GM21825 (cell line): ENCODE results near the gene NCS1.

ENCODE experiments used
- ATAC-seq: cut with Tn5 transposase; IDR thresholded peaks from one replicate; pipeline ENCODE4 v1.9.1; 2021; ENCODE audit warnings: mild to moderate bottlenecking, moderate library complexity; ENCODE audit not compliant: unreplicated experiment

NCS1 gene

DNA sequence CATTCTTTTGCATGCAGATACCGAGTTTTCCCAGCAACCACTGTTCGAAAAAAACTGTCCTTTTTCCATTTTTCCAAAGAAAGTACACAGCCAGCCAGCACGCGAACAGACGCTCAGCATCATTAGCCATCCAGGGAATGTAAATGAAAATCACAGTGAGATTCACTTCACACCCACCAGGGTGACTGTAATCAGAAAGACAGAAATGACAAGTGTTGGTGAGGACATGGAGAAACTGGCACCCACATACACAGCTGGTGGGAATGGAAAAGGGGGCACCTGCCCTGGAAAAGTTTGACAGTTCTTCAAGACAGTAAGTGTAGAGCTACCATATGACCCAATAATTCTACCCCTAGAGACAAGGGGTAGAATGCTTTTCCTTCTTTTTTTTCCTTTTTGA, 25.0 kb upstream of the NCS1 start:
- ATAC-seq = no peak

DNA sequence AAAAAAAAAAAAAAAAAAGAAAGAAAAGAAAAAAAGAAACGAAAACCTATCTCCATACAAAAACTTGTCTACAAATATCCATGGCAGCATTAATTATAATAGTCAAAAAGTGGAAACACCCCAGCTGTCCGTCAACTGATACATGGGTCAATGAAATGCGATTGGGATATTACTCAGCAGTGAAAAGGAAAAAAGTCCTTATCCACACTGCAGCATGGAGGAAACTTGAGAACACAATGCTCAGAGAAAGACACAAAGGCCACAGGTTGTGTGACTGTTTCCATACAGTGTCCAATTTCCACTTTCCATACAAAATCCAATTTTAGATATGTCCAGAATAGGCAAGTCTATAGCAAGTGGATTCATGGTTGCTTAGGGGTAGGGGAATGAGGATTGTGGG, 24.3 kb upstream of the NCS1 start:
- no peak for ATAC-seq

DNA sequence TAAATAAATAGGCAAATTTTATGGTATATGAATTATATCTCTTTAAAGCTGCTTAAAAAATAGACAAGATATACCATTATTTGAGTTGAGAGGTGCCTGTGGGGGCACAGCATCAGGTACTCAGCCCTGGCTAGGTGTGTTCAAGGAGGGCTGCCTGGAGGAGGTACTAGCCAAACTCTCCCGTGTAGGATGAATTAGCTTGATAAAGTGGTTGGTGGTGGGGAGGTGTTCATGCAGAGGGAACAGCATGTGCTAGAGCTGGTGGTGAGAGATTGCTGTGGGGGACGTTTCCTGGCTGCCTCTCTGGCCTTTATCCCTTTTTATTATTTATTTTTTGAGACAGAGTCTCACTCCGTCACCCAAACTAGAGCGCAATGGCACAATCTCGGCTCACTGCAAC, 23.2 kb upstream of the NCS1 start:
- ATAC-seq = no peak

DNA sequence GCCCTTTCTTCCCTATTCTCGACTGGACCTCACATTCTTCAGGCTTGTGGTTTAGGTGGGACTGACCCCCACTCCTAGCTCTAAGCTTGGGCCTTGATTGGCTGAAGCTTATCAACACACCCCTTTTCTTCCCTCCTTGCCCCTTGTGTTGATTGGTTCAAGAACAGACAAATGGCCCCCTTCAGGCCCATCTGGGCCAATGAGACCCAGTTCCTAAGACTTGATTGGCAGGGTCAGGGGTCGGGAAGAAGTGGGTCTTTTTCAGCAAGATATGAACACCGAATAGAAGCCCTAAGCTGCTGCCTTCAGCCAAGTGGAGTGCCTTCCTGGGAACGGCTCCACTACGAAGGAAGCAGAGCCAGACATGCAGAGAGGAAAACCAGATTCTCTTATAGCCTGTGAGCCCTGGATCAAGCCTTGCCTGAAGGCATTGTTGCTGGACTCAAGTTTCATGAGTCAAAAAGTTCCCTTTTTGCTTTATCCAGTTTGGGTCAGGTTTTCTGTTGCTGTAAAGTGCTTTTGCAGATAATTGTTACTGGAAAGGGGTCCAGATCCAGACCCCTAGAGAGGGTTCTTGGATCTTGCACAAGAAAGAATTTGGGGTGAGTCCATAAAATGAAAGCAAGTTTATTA, 22.4 kb upstream of the NCS1 start:
- ATAC-seq = no peak

DNA sequence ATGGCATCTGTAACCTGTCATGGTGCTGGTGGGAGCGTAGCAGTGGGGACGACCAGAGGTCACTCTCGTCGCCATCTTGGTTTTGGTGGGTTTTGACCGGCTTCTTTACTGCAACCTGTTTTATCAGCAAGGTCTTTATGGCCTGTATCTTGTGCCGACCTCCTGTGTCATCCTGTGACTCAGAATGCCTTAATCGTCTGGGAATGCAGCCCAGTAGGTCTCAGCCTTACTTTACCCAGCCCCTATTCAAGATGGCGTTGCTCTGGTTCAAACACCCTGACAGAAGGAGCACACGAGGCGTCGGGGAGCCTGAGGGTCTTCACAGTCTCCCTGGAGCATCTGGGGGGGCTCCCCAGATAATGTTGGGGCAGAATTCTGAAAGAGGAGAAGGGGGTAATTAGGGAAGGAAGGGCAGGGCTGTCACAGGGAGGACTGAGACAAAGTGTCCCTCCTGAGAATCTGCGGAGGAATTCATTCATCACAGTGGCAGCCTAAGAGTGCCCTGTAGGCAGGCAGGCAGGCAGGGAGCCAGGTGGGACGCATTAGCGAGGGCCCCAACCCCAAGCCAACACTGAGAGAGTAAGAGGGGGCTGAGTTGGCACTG, 21.3 kb upstream of the NCS1 start:
- no peak for ATAC-seq

DNA sequence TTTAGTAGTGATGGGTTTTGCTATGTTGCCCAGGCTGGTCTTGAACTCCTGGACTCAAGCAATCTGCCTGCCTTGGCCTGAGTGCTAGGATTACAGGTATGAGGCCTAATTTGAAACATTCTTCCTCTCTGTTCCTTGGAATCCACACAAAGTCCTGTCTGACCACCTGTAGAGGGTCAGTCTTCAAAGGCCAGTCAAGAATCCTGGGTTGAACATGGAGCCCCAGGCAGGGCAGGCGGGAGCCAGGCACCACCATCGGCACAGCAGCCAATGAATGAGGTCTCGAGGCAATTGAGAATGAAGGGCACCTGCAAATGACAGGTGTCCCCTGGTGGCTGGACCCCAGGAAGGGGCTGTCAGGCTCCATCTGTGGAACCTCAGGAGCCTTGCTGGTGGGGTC, 17.4 kb upstream of the NCS1 start:
- ATAC-seq = no peak

DNA sequence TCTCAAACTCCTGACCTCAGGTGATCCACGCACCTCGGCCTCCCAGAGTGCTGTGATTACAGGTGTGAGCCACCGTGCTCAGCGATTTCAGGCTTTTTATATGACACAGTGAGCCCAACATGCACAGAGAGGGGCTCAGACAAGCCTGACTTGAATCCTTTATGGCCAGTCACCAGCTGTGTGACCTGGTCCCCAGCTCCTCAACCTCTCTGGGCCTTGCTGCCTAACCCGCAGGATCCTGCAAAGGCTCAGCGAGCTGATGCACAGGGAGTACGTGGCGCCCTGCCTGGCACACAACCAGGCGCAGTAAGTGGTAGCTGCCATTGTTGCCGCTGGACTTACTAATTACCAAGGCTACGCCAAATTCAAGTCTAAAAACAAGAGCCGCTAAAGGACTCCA, 16.6 kb upstream of the NCS1 start:
- ATAC-seq = no peak

DNA sequence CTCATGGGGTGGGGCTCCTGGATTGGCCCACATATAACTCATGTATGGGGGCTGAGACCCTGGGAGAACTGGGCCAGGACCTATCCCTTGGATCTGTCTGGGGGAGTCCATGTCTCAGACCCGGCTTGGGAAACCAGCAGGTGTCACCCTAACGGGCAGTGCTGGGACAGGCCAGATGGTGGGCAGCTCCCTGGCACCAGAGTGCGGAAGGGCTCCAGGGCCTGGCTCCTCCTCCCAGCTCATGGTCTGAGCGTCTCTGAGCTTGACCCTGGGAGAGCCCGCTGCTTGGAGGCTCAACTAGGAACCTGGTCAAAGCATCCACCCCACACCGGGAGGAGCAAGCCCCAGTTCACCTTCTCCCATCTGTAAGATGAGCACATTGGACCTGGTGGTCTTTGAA, 15.5 kb upstream of the NCS1 start:
- no peak for ATAC-seq

DNA sequence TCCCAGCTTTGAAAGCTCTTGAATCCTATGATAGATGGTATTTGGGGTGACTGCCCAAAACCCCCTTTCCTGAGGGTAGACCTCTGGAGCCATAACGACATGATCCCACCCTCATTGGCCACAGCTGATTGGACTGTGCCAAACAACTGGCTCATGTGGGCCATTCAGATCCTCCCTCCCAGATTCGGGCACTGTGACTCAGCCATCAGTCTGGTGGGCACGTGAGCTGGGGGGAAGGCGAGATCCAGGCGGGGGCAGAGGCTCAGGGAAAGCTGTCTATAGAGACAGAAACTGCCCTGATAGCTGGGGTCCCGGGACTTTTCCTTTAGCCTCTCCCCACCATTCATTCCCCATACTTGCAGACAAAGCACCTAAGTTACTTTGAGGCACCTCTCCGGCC, 15.1 kb upstream of the NCS1 start:
- ATAC-seq = no peak

DNA sequence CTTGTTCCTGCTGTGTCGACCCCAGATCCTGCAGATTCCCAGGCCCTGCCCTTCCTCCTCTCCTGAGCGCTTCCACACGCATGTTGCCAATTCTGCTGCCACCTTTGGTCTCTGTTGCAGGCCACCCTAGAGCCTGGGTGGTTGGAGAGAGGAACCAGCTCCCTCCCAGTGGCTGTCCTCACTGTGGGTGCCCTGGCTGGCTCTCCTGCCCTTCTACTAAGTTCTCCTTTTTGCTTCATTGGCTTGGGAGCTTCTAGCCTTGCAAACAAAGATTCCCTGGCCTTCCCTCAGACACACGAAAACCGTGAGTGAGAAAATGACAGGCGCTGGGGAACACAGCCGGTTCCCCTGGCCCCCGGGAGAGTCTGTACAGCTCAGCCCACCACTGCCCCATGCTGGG, 14.2 kb upstream of the NCS1 start:
- ATAC-seq = no peak

DNA sequence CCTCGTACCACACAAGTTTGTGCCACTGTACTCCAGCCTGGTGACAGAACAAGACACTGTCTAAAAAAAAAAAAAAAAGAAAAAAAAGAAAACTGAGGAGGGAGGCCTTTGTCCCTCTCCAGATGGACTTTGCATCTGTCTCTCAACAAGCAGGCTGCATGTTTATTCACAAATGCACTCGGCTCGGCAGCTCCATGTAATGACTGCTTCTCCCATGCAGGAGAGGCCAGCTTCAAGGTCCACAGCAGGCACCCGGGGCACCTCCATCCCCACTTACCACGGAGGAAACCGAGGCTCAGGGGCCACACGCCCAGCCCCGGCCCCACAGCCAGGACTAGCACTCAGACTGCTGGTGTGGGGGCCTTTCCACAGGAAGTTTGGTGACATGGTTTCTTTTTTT, 13.1 kb upstream of the NCS1 start:
- ATAC-seq = no peak

DNA sequence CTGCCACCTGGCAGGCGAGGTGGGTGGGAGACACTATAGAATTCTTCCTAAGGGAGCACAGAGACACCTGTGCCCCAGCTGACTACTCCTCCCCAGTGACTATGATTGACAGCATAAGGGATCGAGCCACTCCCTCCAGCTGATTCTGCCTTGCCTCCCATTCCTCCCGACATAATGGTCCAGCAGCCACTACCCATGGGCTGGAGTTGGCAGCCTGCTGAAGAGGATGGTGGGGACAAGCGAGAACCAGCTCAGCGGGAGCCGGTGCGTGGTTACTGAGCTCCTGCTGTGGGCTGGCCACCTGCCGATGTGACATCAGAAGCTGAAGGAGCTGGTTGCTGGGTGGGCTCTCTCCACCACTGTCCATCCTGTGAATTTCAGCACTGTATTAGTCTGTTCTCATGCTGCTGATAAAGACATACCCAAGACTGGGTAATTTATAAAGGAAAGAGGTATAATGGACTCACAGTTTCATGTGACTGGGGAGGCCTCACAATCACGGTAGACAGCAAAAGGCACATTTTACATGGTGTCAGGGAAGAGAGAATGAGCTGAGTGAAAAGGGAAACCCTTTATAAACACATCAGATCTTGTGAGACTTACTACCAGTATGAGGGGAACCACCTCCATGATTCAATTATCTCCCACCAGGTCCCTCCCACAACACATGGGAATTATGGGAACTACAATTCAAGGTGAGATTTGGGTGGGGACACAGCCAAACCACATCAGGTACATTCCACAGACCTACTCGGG, 12.1 kb upstream of the NCS1 start:
- no peak for ATAC-seq

DNA sequence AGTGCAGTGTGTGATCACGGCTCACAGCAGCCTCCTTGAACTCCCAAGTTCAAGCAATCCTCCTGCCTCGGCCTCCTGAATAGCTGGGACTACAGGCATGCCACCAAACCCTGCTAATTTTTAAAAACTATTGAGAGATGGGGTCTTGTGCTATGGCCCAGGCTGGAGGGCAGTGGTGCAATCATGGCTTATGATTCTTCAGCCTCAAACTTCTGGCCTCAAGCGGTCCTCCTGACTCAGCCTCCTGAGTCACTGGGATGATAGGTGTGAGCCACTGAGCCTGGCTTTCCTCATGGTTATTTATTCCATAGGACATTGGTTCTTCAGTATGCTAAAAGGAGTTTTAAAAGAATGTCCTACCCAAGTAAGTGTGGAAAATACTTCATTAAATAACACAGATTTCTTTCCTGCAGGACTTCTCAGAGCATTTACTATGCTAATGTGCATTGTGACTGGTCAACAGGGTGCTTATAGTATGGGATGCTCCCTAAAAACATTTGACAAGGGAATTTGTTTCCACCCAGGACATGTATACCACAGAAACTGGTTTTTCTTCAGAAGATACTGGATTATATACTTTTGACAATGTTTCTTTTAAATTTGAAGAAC, 11.2 kb upstream of the NCS1 start:
- no peak for ATAC-seq

DNA sequence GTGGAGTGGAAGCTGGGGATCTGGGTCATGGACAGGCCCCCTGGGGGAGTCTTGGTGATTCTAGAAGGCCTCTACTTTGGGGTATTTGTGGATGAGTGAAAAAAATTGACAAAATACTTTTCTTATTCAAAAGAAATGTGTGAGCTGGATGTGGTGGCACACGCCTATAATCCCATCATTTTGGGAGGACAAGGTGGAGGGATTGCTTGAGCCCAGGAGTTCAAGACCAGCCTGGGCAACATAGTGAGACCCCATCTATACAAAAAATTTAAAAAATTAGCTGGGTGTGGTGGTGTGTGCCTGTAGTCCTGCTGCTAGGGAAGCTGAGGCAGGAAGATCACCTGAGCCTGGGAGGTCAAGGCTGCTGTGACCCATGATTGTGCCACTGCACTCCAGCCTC, 6.6 kb upstream of the NCS1 start:
- ATAC-seq = no peak

DNA sequence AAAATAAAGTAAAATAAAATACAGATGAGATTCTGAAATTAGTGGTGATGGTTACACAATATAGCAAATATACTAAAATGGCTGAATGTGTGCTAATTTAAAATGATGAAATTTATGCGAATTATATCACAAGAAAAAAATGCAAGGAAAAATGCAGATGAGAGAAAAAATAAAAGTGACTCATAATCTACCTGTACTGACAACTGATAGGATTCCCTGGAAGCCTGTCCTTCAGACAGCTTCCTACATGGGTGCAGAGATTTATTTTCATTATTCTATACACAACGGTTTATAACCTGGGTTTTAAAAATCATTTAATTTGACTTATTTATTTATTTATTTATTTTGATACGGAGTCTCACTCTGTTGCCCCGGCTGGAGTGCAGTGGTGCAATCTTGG, 5.8 kb upstream of the NCS1 start:
- no peak for ATAC-seq

DNA sequence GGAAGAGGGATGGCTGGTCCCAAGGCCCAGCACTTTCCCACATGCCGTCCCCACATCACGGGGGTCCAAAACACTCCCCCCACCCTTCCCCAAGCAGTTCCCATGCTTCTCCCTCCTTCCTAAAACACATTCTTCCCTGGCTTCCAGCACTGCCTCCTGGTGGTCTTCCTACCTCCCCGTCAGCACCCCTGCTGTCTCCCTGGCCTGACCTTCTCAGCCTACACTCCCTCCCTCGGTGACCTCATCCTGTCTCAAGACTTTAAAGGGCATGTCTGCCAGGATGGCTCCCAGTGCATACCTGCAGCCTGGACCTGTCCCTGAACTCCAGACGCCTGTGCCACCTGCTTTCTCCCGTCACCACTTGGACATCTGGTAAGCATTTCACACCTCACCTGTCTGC, 4.3 kb upstream of the NCS1 start:
- ATAC-seq = no peak

DNA sequence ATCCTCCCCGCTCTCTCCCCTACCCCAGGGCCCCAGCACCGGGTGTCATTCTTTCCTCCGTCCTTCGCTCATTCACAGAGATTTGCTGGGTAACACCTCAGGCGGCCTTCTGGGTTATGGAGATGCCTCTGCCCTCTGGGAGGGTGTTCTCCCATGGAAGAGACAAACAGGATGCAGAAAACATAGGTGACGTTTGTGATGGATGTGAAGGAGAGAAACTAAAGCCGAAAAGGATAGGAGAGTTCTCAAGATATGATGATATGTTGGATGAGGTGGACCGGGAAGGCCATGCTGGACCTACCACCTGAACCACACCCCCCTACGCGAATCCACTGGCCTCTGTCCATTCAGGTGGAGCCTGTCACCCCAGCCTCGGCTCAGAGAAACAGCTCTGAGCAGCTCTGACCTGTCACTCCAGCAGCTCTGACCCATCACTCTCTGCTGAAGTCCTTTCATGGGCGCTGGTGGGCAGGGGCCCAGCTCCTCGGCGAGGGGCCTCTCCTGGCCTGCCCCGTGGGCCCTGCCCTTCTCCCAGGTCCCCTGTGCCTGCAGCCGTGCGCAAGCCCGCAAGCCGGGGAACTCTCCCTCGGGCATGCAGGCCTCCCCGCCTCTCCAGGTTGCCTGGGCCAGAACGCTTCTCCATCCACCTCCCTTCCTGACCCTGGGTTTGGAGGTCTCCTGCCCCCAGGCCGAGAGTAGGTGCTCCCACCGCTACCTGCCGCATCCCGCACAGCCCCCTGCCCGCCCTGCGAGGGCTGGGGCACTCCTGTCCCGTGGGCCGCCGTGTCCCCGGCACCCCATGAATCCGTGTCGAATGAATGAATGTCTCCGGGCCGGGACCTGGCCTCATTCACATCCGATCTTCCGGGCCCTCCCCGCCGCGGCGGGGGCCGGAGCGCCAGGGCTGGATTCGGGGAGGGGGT, 717 bp upstream of the NCS1 start:
- ATAC-seq = no peak

DNA sequence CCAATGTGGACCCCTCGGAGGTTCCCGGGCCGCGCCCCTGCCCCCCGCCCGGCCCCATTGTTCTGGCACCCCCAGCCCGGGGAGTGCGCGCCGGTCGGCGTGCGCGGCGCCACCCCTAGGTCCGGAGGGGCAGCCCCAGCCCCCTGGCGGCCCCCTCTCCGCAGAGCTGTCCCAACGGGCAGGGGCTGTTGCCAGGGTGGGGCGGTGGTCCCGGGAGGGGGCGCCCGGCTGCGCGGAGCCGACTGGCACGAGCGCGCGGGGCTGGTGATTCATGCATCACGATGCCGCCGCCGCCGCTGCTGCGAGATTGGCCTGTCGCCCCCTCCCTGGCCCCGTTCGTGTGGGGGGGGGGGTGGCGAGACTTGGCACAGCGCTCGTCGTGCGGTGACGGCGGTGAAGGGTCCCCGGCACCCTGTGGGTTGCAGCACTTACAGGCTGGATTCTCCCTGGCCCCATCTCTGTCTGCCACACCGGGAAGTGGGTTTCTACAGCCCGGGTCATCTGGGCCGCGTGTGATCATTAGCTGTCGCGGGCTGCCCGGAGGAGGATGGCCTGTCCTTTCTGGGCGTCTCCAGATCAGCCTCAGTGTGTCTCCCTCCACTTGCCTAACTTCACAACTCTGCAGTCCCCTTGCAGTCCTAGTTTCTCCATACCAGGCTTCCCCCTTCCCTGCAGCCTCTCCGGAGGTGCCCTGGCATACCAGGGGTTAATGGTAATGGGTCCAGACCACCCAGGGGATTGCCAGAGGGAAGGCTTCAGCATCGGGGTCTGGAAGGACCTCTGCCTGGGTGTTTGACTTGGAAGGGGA, 858 bp downstream of the NCS1 start:
- no peak for ATAC-seq

DNA sequence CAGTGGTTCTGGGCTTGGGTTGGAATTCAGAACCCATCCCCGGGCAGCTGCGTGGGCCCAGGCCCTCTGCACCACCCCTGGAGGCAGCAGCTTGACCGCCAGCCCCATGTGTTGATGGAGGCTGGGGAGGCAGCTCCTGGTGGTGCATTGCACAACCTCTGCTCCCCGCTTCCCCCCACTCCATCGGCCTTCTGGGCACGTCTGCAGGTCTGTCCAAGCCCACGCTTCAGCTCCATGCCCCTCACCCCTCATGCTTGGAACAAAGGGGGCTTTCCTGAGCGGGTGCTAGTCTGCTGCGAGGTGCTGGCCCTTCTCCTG, 1.4 kb downstream of the NCS1 start:
- no peak for ATAC-seq

DNA sequence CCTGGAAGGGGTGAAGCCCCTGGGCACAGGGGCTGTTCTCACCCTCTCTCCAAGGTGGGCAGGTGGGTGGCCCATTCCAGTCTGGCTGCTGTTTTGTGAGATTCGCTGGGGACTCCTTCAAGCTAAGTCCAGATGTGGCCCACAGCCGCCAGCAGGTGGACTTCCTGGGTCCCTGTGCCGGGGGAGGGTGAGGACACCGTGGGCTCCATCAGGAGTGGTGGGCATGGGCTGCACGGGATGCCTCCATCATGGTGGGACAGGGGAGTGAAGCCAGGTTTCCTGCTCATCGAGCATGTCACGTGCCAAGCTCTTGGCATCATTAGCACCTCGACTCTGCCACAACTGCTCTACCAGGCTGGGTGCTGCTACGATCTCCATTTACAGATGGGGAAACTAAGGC, 1.8 kb downstream of the NCS1 start:
- no peak for ATAC-seq
